SK-N-MC (cell line): ENCODE results near the gene EFCAB8.
"Not testable (repeated sequence)": the region's sequence is repeated elsewhere in the genome, so short reads cannot be mapped to it uniquely, and the experiment has no call there.

Source experiments
- EZH2 ChIP-seq: fragments of 200-600 bp; sonication (generic); IDR thresholded peaks from one replicate; pipeline ENCODE4 v1.6.1; 2017; ENCODE audit warnings: antibody characterized with exemption
- POLR2AphosphoS5 ChIP-seq: IDR thresholded peaks from 2 replicates; pipeline ENCODE4 v1.6.1; 2012; ENCODE audit warnings: mild to moderate bottlenecking, low read depth, low read length, borderline replicate concordance

- not testable (repeated sequence) for TF ChIP-seq POLR2AphosphoS5, EZH2
Observed at GRCh38 chr20:32950539-32950938, 91.8 kb downstream of the EFCAB8 start.
